Endothelial cell (in vitro differentiated cells): ENCODE data around the gene GAGE12J. TPM values are rescaled to one million over a fixed set of nuclear protein-coding genes. Genes with fewer than 3 reads are reported as not detected.
"Not testable (repeated sequence)": the region's sequence is repeated elsewhere in the genome, so short reads cannot be mapped to it uniquely, and the experiment has no call there.

ENCODE experiments used
- DNase-seq: peaks from one replicate; pipeline ENCODE4 v3.0.0; 2021; ENCODE audit warnings: low spot score
- H3K27ac Mint-ChIP-seq: one replicate; pipeline ENCODE4 v1.8.0; 2021; ENCODE audit warnings: mixed read lengths, inconsistent platforms; ENCODE audit not compliant: unreplicated experiment
- H3K27me3 Mint-ChIP-seq: one replicate; pipeline ENCODE4 v1.8.0; 2021; ENCODE audit warnings: mild to moderate bottlenecking, moderate library complexity, mixed read lengths, inconsistent platforms; ENCODE audit not compliant: unreplicated experiment
- H3K36me3 Mint-ChIP-seq: one replicate; pipeline ENCODE4 v1.8.0; 2021; ENCODE audit warnings: mild to moderate bottlenecking, low read depth, mixed read lengths, inconsistent platforms; ENCODE audit not compliant: unreplicated experiment
- H3K4me1 Mint-ChIP-seq: one replicate; pipeline ENCODE4 v1.8.0; 2021; ENCODE audit warnings: mild to moderate bottlenecking, mixed read lengths, inconsistent platforms; ENCODE audit not compliant: unreplicated experiment
- H3K4me3 Mint-ChIP-seq: one replicate; pipeline ENCODE4 v1.8.0; 2021; ENCODE audit warnings: mild to moderate bottlenecking, mixed read lengths, inconsistent platforms; ENCODE audit not compliant: unreplicated experiment
- H3K9me3 Mint-ChIP-seq: one replicate; pipeline ENCODE4 v1.8.0; 2021; ENCODE audit warnings: mixed read lengths, inconsistent platforms; ENCODE audit not compliant: unreplicated experiment
- long read RNA-seq: library from polyadenylated mRNA; unstranded; transcript quantifications from one replicate; pipeline ENCODE4 v2.0.0, GENCODE V29; 2020; ENCODE audit not compliant: unreplicated experiment
- total RNA-seq: library from RNA; stranded (reverse); fragmentation: NEBNext Ultra II Directional; extraction: Animal tissue kit (Norgen Biotek cat#: 25700); gene quantifications from one replicate; pipeline ENCODE4 v1.2.1, GENCODE V29; 2021; ENCODE audit not compliant: unreplicated experiment
- TF ChIP-seq, protein P1 (sequence below): fragments of 200-600 bp; sonication (generic); IDR thresholded peaks from one replicate; pipeline ENCODE4 v1.5.0; 2021; ENCODE audit warnings: antibody characterized with exemption; ENCODE audit not compliant: unreplicated experiment

Gene GAGE12J
- total RNA-seq = not detected
- long read RNA-seq = 0 reads

GRCh38 chrX:49321737-49322136, at the start of gene GAGE12J:
Gene GAGE12J, plus strand, starts transcription at chrX:49322037. Its CDS starts 1,157 bp downstream, at chrX:49323194.
- H3K9me3 Mint-ChIP-seq, H3K27me3 Mint-ChIP-seq, H3K36me3 Mint-ChIP-seq, H3K27ac Mint-ChIP-seq, DNase-seq, H3K4me3 Mint-ChIP-seq, H3K4me1 Mint-ChIP-seq: not testable (repeated sequence)

GRCh38 chrX:49272421-49272820, 49.4 kb upstream of the GAGE12J start:
- no peak overlapping the region for H3K27ac Mint-ChIP-seq
- TF ChIP-seq, protein P1, sequence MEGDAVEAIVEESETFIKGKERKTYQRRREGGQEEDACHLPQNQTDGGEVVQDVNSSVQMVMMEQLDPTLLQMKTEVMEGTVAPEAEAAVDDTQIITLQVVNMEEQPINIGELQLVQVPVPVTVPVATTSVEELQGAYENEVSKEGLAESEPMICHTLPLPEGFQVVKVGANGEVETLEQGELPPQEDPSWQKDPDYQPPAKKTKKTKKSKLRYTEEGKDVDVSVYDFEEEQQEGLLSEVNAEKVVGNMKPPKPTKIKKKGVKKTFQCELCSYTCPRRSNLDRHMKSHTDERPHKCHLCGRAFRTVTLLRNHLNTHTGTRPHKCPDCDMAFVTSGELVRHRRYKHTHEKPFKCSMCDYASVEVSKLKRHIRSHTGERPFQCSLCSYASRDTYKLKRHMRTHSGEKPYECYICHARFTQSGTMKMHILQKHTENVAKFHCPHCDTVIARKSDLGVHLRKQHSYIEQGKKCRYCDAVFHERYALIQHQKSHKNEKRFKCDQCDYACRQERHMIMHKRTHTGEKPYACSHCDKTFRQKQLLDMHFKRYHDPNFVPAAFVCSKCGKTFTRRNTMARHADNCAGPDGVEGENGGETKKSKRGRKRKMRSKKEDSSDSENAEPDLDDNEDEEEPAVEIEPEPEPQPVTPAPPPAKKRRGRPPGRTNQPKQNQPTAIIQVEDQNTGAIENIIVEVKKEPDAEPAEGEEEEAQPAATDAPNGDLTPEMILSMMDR = no peak
- no peak overlapping the region for H3K4me3 Mint-ChIP-seq
- peaks cover 4% of the 10 kb centered on the region for H3K36me3 Mint-ChIP-seq
- H3K27me3 Mint-ChIP-seq = peaks cover 13% of the 10 kb centered on the region
- H3K9me3 Mint-ChIP-seq = no peaks in the 10 kb centered on the region
- DNase-seq = no peak
- peaks cover 21% of the 10 kb centered on the region for H3K4me1 Mint-ChIP-seq

GRCh38 chrX:49273181-49273727, 48.6 kb upstream of the GAGE12J start:
- Mint-ChIP-seq H3K36me3 (peaks cover 4% of the 10 kb centered on the region), H3K4me1 (peaks cover 18% of the 10 kb centered on the region), H3K27ac (no peak overlapping the region), H3K4me3 (no peak overlapping the region), H3K27me3 (peaks cover 11% of the 10 kb centered on the region), H3K9me3 (no peaks in the 10 kb centered on the region)
- TF ChIP-seq, protein P1 = no peak
- no peak for DNase-seq

- Mint-ChIP-seq H3K36me3 (no peaks in the 10 kb centered on the region), H3K4me3 (no peak overlapping the region), H3K4me1 (peaks cover 8% of the 10 kb centered on the region), H3K9me3 (no peaks in the 10 kb centered on the region), H3K27ac (no peak overlapping the region), H3K27me3 (peaks cover 5% of the 10 kb centered on the region)
- no peak for DNase-seq
- TF ChIP-seq, protein P1 = no peak
Measured at GRCh38 chrX:49276207-49276606, 45.6 kb upstream of the GAGE12J start.

GRCh38 chrX:49276671-49277534, 44.9 kb upstream of the GAGE12J start:
- Mint-ChIP-seq H3K9me3 (no peaks in the 10 kb centered on the region), H3K4me1 (peaks cover 5% of the 10 kb centered on the region), H3K27ac (no peak overlapping the region), H3K27me3 (no peaks in the 10 kb centered on the region), H3K4me3 (no peak overlapping the region), H3K36me3 (no peaks in the 10 kb centered on the region)
- DNase-seq = no peak
- TF ChIP-seq, protein P1 = no peak
